Fibroblast of gingiva (primary cell): ENCODE results near the gene PRKCSH.
A peak's percentile ranks its signal among the peaks of the same experiment; 100 is the strongest.

Experiments
- DNase-seq: peaks from one replicate; pipeline ENCODE4 v3.0.0-alpha.2; 2011; ENCODE audit warnings: low read depth

PRKCSH gene

DNA sequence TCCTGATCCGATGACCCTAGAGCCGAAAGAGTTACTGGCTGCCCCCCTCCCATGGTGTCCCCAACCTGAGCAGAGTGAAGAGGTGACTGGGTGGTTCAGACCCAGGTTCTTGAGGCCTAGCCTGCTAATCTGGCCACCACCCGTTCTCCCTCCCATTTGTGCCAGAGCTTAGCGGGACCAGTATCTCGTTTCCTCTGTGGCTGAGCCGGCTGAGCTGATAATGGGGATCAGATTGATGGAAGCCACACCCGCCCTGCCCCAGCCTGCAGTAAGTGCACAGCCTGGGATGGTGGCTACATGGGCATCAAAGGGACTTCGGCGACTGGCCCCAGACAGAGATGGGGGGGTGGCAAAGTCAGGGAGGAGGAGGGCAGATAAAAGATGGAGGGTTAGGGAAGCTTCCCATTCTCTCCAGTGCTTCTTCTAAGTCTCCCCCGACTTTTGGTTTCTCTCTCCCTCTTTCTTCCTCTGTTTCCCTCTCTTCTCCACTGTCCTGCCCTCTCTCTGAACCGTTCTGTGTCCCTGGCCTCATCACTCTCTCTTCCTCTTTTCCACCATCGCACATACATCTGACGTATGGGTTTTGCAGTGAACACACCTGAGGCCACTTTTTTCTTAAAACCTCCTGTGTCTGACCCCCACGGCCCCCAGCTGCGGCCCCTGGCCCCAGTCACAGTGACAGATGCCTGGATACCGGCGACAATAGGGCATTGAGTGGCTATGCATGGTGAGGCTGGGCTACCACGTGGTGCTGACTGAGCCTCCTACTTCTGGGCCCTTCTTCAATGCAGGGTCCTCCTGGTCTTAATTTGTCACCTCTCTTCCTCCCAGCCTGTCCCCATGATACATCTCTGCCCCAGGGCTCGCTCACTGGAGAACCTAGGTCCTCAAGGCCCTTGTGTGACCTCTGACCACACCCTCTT lies 43.0 kb downstream of the PRKCSH start:
- DNase-seq = no peak

DNA sequence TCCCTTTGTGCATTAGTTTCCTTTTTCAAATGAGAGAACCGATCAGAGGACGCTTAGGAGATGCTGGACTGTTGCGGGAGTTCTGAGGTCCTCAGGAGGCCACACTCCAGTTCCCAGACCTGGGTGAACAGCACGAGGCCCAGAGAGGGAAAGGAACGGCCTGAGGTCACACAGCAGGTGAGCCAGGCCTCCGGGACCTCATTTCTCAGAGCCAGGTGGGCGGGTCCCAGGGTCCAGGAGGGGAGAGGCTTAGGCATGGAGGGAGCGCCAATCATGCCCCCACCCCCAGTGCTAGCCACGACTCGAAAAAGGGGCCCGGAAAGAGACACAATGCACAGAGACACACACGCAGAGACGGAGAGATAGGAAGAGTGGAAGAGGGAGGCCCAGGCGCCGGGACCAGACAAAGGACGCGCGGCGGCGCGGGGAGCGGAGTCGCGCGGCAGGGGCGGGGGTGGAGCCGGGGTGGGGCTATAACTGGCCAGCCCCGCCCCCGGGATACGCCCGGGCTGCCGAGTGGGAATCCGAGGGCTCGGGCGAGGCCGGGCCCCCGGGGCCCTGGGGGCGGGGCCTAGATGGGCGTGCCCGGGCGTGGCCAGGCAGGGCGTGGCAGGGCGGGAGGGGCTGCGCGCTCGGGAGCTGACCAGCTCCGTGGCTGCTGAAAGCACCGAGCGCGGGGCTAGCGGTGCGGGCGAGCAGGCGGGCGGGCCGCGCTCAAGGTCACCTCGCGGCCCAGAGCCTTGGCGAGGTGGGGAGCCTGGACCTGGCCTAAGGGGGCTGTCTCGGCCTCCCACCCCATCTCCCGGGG lies 43.9 kb downstream of the PRKCSH start:
- DNase-seq = no peak

DNA sequence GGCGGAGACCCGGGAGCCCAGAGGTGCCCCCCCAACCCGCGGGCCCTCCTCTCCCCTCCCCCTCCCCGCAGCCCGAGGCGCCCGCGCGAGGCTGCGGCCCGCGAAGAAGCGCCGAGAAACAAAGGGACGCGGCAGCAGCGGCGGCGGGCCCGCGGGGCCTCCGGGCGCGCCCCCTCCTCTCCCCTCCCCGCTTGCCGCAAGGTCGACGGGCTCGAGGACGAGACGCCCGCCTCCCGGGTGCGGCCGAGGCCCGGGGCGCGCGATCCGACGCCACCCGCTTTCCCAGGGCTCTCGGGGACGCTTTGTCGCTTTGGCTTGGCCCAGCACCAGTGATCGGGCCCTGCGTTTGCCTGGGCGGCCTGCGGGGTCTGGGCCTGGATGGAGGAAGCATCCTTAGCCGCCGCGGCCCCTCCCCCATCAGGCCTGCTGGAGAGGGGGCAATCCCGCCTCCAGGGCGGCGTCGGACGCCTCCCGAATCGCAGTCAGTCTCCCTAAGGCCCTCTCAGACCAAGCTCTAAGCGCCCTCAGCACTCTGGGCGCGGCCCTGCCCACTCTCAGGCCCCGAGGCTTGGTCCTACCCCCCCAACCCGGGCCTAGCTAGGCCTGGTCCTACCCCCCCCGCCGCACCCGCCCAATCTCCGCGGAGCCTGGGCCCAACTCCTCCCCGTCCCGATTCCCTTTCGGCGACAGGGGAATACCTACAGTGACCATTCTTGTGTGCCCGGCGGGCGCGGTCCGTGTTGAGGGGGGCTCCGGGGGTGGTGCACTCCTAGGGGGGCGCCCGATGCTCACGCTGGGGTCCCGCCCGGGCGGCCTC lies 44.7 kb downstream of the PRKCSH start:
- no peak for DNase-seq

DNA sequence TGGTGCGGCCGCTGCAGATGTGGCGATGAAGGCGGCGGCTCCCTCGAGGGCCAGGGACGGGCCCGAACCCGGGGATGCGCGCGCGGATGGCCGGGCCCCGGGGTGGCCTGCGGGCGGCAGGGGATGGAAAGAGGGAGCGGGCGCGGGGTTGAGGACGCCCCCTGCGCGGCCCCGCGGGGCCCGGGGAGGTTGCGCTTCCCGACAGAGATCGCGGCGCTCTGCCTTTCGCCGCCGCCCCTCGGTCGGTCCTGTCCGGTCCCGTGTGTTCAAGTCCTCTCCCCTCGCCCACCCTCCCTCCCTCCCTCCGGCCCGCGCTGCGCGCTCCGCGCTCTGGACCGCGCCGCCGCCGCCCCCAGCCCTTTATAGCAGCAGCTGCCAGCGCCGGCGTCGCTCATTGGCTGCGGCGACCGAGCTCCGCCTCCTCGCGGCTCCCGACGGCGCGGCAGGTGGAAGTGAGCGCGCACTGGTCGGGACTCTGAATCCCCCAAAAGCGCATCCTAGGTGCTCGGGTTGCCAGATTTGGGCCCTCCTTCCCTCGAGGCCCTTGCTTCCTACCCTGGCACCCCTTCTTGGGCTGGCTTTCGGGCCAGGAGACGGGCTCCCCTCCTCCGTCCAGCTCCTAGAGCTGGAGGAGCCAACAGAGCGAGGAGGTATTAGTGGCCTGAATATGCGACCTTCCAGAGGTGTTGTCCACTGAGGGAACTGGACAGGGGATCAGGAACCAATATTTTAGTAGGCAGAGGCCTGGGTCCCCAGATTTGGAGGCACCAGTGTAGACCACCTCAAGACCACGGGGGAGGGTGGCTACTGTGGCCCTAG lies 45.5 kb downstream of the PRKCSH start, which contains the start of gene ELAVL3:
ELAVL3 (minus strand) TSS at position 332 of the 819 bp plus-strand sequence. CDS start 438 bp downstream, outside the sequence.
- DNase-seq = no peak

DNA sequence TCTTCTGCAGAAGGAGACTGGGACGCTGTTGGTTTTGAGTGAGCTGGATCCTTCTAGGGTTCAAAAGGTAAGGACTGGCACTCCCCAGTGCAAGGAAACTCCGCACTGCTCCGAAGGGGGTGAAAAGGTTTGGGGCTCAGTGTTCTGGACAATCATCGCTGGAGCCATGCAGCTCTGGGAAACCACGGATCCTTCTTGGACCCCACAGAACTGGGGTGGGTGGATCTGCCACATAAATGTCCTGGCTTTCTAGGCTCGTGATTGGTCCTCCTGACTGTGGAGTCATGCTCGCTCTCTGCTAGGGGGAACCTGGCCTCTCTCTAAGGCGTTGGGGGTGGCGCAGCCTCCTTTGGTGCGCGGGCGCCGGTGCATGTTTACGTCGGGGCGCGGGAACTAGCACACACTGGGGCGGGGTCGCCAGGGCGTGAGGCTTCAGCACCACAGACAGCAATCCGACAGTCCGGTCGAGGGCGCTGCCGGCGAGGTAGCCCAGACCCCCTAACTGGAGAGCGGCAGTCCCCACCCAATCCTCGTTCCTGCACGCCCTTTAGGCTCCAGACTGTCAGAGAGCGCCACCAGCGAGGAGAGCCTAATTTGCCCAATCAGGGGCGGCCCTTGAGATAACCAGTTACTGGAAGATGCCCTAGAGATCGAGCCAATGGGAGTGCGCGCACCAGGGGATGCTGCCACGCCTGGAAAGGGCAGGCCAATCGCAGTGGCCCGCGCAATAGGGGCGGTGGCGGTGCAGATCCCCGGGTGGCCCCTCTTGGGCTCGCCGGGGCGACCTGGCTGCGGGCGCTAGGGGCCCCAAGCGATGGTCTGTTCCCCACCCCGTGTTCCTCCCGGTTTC lies 46.3 kb downstream of the PRKCSH start:
- DNase-seq = peak; percentile 80

DNA sequence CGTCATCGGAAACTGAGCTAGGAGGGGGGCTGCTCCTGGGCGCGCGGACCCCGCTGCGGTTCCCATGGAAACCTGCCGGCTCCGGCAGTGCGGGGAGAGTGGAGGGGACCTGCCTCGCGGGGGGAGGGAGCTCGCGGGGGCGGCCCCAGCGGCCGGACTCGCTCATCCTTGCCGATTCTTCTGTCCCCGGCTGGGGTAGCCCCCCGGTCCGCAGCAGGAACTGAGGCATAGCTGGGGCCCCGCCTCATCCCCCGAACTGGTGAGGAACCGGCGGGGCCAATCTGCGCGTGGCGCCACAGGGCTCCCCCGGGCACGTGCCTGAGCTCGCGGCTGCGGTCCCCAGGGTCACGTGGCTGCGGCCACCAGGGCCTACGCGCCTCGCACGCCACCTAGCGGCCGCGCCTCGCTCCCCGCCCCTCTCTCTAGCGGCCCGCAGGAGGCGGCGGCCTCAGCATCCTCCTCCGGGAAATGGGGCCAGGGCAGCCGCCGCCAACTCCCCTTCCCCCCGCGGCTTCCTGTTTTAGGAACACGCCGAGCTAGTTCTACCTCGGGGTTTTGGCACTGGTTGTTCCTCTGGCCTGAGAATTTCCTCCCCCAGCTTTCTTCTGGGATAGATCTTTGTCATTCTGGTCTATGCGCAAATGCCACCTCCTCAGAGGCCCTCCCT lies 47.1 kb downstream of the PRKCSH start:
- peak; percentile 70 for DNase-seq

DNA sequence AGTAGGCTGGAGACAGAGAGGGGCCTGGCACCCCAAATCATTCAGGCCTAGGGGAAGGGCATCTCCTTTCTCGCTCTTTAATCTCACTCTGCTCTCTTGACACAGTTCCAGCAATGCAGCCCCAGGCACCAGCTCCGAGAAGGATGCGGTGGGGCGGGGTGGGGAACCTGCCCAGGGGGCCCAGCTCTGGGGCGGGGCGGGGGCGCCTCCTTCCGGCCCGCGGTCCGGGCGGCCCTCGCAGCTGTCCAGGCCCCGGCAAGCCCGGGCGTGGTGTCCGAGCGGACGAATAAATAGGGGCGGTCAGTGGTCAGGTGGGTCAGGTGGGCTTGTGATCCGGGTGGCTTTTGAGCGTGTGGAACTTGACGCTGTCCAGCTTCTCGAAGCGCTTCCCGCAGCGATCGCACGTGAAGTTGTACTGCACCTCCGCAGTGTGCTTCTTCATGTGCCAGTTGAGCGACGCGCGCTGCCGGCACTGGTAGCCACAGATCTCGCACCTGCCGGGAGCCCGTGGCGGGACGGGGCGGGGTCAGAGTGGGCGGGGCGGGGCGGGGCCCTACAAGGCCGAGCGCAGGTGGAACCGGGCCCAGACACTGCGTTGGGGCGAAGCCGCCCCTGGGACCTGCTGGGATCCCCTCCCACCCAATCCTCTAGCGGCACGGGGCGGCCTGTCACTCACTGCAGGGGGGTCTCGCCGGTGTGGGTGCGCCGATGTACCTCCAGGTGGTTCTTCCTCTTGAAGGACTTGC lies 48.1 kb downstream of the PRKCSH start:
- no peak for DNase-seq

DNA sequence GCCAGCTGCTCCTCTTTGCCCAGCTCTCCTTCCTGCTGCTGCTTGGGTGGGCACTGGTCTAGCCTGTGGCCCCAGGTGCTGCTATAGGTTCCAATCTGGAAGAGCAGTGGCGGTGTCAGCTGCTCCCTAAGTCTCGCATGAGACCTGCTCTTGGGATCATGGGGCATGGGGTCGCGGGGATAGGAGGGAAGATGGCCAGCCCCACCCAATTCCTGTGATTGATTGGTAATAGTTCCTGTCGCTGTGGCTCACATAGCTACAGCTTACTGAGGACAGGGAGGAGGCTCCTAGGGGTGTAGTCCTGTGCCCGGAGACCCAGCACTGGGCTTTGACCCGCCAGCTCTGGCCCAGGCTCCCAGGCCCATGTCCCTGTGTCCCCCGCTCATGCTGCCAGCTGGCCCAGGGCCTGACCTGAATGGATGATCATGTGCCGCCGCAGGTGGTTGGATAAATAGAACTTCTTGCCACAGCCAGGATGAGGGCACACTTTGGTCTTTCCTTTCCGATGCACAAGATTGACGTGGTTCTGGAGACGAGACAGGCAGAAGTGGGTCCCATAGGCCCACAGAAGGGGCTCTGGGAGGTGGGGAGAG lies 49.9 kb downstream of the PRKCSH start:
- DNase-seq = no peak

DNA sequence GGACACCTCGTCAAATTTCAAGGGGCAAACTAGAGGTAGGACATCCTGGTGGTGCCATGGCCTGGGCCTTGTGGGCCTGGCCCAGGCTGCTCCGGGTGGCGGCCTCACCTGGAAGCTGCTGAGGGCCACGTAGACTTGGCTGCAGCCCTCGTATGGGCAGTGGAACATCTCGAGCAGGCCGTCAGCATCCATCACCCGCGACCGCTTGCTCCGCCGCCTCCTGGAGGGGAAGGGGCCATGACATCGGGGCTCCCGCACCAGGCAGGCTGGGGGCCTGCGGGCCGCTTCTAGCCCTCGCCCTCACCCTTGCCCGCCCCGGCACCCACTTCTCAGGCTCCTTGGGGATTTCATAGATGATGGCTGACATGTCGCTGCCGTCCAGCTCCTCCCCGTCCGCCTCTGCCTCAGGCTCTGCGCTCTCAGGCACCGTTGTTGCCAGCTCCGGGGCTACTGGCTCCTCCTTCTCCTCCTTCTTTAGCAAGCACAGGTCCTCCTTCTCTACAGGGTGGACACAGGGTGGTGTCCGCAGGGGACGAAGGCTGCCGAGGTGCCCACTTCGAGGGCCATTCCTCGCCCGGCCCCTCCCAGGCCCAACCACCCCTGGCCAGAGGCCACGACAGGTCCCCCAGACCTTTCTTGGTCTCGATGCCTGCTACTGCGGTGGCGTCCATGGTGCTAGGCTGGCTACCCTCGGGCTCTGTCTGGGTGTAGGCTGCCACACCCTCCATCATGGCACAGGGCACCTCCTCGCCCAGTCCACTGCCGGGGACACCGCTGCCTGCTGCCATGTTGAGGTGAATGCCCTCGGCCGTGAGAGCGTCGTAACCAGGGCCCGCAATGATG lies 51.4 kb downstream of the PRKCSH start:
- DNase-seq = no peak

DNA sequence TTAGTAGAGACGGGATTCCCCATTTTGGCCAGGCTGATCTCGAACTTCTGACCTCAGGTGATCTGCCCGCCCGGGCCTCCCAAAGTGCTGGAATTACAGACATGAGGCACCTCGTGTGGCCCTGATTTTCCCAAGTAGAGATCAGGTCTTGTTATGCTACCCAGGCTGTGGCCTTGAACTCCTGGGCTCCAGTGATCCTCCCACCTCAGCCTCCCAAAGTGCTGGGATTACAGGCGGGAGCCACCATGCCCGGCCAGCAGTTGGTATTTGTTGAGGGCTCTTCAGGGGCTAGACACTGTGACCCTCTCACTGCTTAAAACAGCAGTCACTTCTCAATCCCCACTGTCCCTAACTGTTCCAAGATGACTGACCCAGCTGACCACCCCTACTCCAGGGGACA lies 53.9 kb downstream of the PRKCSH start:
- no peak for DNase-seq

DNA sequence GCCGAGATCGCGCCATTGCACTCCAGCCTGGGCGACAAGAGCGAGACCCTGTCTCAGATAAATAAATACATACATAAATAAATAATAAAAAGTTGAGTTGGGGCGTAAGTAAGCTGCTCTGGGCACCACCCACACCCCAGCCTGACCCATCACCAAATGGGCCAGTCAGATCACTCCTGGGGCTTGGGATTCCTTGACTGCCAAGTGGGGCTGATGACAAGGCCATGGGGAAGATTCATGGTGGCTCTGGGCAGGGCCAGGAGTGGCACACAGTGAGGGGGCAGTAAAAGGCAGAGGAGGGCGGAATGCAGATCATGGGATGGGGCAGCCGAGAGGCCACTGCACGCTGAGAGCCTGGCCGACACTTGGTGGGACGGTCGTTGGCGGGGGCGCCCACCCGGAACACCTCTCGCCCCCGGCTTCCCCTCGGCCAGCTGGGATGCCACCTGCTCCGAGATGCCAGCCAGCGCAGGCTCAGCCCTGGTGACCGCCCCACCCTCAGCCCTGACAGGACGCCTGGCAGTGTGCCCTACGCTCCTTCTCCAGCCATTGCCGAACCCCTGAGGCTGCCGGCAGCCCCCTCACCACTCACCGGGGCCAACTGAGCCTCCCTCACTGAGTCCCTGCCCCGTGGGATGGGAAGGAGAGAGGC lies 59.3 kb downstream of the PRKCSH start:
- DNase-seq = no peak

DNA sequence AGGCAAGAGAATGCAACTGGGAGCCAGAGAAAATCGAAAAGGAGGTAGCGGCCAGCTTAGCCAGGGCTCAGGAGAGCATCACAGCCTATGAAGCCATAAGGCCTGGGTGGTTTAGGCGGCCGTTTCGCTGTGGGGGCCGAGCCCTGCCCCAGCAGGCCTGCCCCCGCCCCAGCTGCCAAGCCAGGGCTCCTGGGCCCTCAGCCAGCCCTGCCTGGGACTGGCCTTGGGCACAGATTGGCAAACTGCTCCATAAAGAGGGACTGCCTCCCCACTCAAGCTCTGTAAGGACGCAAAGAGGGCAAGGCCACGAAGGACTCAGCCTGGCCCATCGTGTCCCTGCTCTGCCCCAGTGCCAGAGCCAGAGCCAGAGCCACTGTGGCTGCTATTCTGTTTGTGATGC lies 60.0 kb downstream of the PRKCSH start:
- DNase-seq = no peak

DNA sequence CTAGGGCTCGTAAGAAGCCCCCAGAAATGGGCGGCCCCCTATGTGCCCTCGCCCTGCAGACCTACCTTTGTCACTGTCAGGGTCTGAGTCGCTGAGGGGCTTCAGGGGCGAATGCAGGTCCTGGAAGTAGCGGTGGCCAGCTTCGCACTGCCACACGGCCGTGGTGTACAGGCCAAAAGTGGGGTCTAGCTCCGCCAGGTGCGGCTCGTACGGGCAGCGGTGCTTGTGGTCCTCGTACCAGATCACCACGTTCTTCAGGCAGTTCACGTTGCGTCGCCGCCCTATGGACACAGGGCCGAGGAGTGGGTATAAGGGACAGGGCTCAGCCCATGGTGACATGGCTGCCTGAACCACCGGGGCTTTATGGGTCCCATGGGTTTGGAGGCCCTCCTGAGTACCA lies 60.5 kb downstream of the PRKCSH start:
- no peak for DNase-seq

DNA sequence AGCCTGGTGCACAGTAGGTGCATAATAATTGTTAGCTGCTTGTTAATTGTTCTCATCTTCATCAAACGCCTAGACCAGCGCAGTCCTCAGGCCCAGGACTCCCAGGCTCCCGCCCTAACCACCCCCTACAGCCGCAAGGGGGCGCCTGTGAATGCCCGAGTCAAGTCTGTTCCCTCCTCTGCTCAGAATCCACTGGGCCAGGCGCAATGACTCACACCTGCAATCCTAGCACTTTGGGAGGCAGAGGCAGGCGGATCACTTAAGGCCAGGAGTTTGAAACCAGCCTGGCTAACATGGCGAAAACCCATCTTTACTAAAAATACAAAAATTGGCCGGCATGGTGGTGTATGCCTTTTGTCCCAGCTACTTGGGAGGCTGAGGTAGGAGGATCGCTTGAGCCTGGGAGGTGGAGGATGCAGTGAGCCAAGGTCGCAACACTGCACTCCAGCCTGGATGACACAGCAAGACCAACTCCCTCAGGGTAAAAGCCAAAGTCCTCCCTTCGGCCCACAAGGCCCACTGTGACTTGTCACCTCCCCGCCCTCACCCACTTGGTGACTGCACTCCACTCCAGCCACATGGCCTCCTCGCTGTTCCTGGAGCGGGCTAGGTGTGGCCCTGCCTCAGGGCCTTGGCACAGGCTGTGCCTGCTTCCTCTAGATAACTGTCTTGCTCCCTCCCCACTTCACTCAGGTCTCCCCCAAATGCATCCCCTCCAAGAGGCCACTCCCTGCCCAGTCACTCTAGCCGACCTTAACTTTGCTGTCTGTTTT lies 61.1 kb downstream of the PRKCSH start:
- peak; percentile 71 for DNase-seq

DNA sequence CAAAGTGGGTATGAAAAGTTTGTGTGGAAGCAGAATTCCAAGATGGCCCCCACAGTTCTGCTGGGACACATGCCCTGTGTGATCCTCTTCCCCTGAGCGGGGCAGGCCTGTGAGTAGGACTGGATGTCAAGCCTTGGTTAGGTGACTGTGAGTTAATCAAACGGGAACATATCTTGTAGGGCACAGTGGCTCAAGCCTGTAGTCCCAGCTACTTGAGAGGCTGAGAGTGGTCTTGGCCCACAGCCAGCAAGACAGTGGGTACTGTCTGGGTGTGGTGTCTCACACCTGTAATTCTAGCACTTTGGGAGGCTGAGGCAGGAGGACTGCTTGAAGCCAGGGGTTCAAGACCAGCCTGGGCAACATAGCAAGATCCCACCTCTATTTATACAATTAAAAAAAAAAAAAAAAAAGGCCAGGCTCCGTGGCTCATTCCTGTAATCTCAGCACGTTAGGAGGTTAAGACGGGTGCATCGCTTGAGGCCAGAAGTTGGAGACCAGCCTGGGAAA lies 63.8 kb downstream of the PRKCSH start:
- DNase-seq = no peak

DNA sequence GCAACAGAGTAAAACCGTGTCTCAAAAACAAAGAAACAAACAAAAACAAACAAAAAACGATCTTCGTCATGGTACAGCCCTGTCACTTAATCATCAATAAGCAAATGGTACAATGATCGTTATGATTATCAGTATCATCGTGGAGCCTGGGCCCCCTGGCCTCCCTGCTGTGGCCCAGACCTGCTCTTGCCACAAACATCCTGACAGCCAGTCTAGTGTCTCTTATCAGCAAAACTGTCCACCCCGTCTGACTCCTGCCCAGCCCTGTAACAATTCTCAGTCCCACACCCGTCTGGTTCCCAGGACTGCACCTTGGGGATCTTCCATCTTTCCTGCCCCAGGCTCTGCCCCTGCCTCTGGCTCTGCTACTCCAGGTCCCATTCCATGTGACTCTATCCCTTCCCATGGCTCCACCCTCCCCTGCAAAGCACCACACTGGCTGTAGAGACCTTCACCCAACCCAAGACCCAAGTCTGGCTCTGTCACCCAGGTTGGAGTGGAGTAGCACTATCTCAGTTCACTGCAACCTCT lies 64.5 kb downstream of the PRKCSH start:
- no peak for DNase-seq
